ENCODE measurements around the gene ROR2. TPM values are rescaled to one million over a fixed set of nuclear protein-coding genes. Genes with fewer than 3 reads are reported as not detected.

The ROR2 gene
- total and polyA plus RNA-seq, 8 donors, result 3.0 to 21.4 (median 9.8) TPM

DNA sequence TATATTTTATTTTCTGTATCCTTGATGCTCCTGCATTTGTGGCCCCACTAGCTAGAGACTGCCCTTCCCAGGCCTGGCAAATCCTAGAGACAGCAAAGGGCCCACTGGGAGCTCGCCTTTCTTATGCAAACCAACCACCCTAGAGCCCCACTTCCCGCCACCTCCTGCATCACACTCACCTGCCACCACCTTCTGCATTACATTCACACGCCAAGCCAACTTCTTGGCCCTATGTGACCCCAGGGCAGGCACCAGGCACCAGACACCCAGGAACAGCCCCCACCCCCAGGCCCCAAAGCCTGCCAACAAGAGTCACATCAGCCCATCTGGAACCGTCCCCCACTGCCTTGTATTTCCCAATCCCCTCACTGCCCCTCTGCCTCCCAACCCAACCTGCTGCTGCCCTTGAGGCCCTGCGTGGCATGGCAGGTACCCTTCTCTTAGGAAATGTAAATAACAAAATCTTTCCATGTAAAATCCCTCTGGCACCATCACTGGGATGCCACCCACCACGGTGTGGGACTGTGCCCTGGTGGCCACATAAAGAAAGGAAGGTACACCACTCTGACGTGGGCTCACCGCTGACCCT lies 22.0 kb downstream of the ROR2 start:
- 89 to 97% (median 94%) methylated on average over 8 of the region's 8 CpGs for WGBS, 5 donors
- TF ChIP-seq POLR2A (IDR thresholded peaks at IDR 0.05) (no peak), POLR2AphosphoS5 (IDR thresholded peaks at IDR 0.05) (no peak), EP300 (IDR thresholded peaks at IDR 0.05) (no peak)
- TF ChIP-seq, protein P1, sequence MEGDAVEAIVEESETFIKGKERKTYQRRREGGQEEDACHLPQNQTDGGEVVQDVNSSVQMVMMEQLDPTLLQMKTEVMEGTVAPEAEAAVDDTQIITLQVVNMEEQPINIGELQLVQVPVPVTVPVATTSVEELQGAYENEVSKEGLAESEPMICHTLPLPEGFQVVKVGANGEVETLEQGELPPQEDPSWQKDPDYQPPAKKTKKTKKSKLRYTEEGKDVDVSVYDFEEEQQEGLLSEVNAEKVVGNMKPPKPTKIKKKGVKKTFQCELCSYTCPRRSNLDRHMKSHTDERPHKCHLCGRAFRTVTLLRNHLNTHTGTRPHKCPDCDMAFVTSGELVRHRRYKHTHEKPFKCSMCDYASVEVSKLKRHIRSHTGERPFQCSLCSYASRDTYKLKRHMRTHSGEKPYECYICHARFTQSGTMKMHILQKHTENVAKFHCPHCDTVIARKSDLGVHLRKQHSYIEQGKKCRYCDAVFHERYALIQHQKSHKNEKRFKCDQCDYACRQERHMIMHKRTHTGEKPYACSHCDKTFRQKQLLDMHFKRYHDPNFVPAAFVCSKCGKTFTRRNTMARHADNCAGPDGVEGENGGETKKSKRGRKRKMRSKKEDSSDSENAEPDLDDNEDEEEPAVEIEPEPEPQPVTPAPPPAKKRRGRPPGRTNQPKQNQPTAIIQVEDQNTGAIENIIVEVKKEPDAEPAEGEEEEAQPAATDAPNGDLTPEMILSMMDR (IDR thresholded peaks at IDR 0.05), result no peak
- no peaks in the 10 kb centered on the region for H3K36me3 ChIP-seq
- intact Hi-C loops (cut with DNase I; ENCODE audit: low total_unique reads), result no loop called here
- H3K4me1 ChIP-seq, result peaks cover 0 to 18% (median 0%) of the 10 kb centered on the region in 4 donors
- no peaks in the 10 kb centered on the region for H3K27me3 ChIP-seq
- no peak overlapping the region for H3K4me3 ChIP-seq
- DNase-seq, result peak in 1 of 2 donors; percentile 16
- peaks cover 11 to 32% (median 23%) of the 10 kb centered on the region in 4 donors for H3K9me3 ChIP-seq
- peak overlapping the region in 1 of 5 donors; percentile 43 for H3K27ac ChIP-seq

DNA sequence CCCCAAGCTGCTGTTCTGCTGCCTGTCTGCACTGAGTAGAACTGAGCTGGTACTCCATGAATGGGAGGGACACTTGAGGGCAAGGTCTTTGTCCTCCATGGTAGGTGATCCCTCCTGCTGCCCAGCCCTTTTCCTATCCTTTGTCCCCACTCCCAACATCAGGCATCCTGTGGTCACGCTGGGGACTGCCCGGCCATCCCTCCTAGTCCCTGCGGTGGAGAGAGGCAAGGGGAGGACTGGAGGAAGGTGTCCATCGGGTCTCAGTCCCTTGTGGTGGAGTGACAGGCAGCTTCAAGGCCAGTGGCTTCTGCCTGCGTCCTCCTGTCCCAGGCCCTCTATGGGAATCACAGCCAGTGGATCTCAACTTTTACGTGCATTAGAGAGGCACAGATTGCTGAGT lies 25.9 kb downstream of the ROR2 start:
- Histone ChIP-seq H3K36me3 (no peaks in the 10 kb centered on the region), H3K27me3 (no peaks in the 10 kb centered on the region), H3K27ac (no peak overlapping the region), H3K9me3 (peaks cover 0 to 6% (median 2%) of the 10 kb centered on the region in 4 donors), H3K4me1 (peaks cover 13 to 51% (median 23%) of the 10 kb centered on the region in 4 donors), H3K4me3 (no peak overlapping the region)
- TF ChIP-seq, protein P1 (IDR thresholded peaks at IDR 0.05), result no peak
- TF ChIP-seq POLR2AphosphoS5 (IDR thresholded peaks at IDR 0.05), result no peak
- no peak for TF ChIP-seq EP300 (IDR thresholded peaks at IDR 0.05)
- no peak for TF ChIP-seq POLR2A (IDR thresholded peaks at IDR 0.05)
- no peak for DNase-seq
- intact Hi-C loops (cut with DNase I; ENCODE audit: low total_unique reads), result no loop called here
- 83 to 90% (median 86%) methylated on average over 6 of the region's 6 CpGs for WGBS, 5 donors

DNA sequence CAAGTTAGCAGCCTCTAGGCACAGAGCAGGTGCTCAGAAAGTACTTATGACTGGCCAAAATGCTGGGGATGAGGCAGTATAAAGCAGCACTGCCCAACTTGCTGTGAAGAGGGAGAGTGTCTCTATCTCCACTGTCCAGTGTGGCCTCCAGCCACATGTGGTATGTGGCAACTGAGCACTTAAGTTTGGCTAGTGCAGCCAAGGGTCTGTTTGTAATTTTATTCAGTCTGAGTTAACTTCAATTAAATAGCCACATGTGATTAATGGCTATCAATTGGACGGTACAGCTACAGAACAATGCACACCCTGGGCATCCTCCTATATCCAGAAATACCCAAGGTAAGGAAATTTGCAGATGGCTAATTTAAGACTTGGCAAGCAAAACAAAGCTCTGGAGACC lies 26.9 kb downstream of the ROR2 start:
- TF ChIP-seq POLR2AphosphoS5 (IDR thresholded peaks at IDR 0.05) (no peak), EP300 (IDR thresholded peaks at IDR 0.05) (no peak), POLR2A (IDR thresholded peaks at IDR 0.05) (no peak)
- TF ChIP-seq, protein P1 (IDR thresholded peaks at IDR 0.05), result no peak
- Histone ChIP-seq H3K4me1 (peaks cover 13 to 55% (median 28%) of the 10 kb centered on the region in 4 donors), H3K27me3 (no peaks in the 10 kb centered on the region), H3K27ac (no peak overlapping the region), H3K9me3 (no peaks in the 10 kb centered on the region), H3K36me3 (no peaks in the 10 kb centered on the region), H3K4me3 (no peak overlapping the region)
- DNase-seq, result no peak
- WGBS, 5 donors, result 53 to 62% (median 58%) methylated on average over 1 of the region's 1 CpG
- intact Hi-C loops (cut with DNase I; ENCODE audit: low total_unique reads), result no loop called here

- no peaks in the 10 kb centered on the region for H3K27me3 ChIP-seq
- no peak overlapping the region for H3K4me3 ChIP-seq
- H3K4me1 ChIP-seq, result peaks cover 13 to 59% (median 31%) of the 10 kb centered on the region in 4 donors
- 77 to 85% (median 82%) methylated on average over 9 of the region's 9 CpGs for WGBS, 5 donors
- H3K36me3 ChIP-seq, result no peaks in the 10 kb centered on the region
- intact Hi-C loops (cut with DNase I; ENCODE audit: low total_unique reads), result no loop called here
- TF ChIP-seq, protein P1 (IDR thresholded peaks at IDR 0.05), result no peak
- no peak for TF ChIP-seq POLR2A (IDR thresholded peaks at IDR 0.05)
- TF ChIP-seq POLR2AphosphoS5 (IDR thresholded peaks at IDR 0.05), result no peak
- TF ChIP-seq EP300 (IDR thresholded peaks at IDR 0.05), result no peak
- no peaks in the 10 kb centered on the region for H3K9me3 ChIP-seq
- DNase-seq, result peak in 1 of 2 donors; percentile 10
- no peak overlapping the region for H3K27ac ChIP-seq
Measured at GRCh38 chr9:91921371-91921770, 28.7 kb downstream of the ROR2 start.
